Astrocyte (in vitro differentiated cells and primary cell): ENCODE results near the gene TMEM14A. TPM values are rescaled to one million over a fixed set of nuclear protein-coding genes. Genes with fewer than 3 reads are reported as not detected.

ENCODE experiments used
- DNase-seq: peaks from one replicate; pipeline ENCODE4 v3.0.0-alpha.2; 2010; ENCODE audit warnings: low read depth
- FAIRE-seq: peaks from 2 replicates; lab custom pipeline; 2011; peaks lifted over from hg19 to GRCh38; lab: Jason Lieb, UNC
- H2AFZ ChIP-seq: 2 replicates; pipeline ENCODE4 v1.6.0; 2012; ENCODE audit warnings: low read depth, low read length, inconsistent platforms
- H3K27ac ChIP-seq: 2 replicates; pipeline ENCODE4 v1.5.1; 2011; ENCODE audit warnings: low read depth, low read length, inconsistent platforms
- H3K27me3 ChIP-seq: 2 replicates; pipeline ENCODE4 v1.6.0; 2011; ENCODE audit warnings: low read length, inconsistent platforms; ENCODE audit not compliant: insufficient read depth
- H3K36me3 ChIP-seq: 2 replicates; pipeline ENCODE4 v1.5.1; 2011; ENCODE audit warnings: low read length, inconsistent platforms; ENCODE audit not compliant: insufficient read depth
- H3K4me1 ChIP-seq: 2 replicates; pipeline ENCODE4 v1.5.1; 2011; ENCODE audit warnings: low read length, inconsistent platforms; ENCODE audit not compliant: insufficient read depth
- H3K4me2 ChIP-seq: 2 replicates; pipeline ENCODE4 v1.6.0; 2012; ENCODE audit warnings: low read length, inconsistent platforms
- H3K4me3 ChIP-seq: 2 replicates; pipeline ENCODE4 v1.5.1; 2011; ENCODE audit warnings: low read depth, mild to moderate bottlenecking, low read length, inconsistent platforms; ENCODE audit not compliant: insufficient read depth
- H3K79me2 ChIP-seq: 2 replicates; pipeline ENCODE4 v1.6.0; 2012; ENCODE audit warnings: mild to moderate bottlenecking, low read length, inconsistent platforms; ENCODE audit not compliant: insufficient read depth
- H3K9ac ChIP-seq: 2 replicates; pipeline ENCODE4 v1.6.0; 2012; ENCODE audit warnings: mild to moderate bottlenecking, low read length, inconsistent platforms
- H3K9me3 ChIP-seq: 2 replicates; pipeline ENCODE4 v1.5.1; 2012; ENCODE audit warnings: low read depth, mild to moderate bottlenecking, low read length, inconsistent platforms; ENCODE audit not compliant: insufficient read depth
- H4K20me1 ChIP-seq: 2 replicates; pipeline ENCODE4 v1.6.0; 2012; ENCODE audit warnings: low read length, inconsistent platforms; ENCODE audit not compliant: insufficient read depth
- H3K27ac Mint-ChIP-seq: one replicate; pipeline ENCODE4 v1.8.0; 2021; ENCODE audit warnings: mild to moderate bottlenecking, mixed read lengths; ENCODE audit not compliant: unreplicated experiment
- H3K27me3 Mint-ChIP-seq: one replicate; pipeline ENCODE4 v1.8.0; 2021; ENCODE audit warnings: low read depth, mixed read lengths; ENCODE audit not compliant: unreplicated experiment
- H3K36me3 Mint-ChIP-seq: one replicate; pipeline ENCODE4 v1.8.0; 2021; ENCODE audit warnings: low read depth, mixed read lengths; ENCODE audit not compliant: unreplicated experiment
- H3K4me1 Mint-ChIP-seq: one replicate; pipeline ENCODE4 v1.8.0; 2021; ENCODE audit warnings: low read depth, mixed read lengths; ENCODE audit not compliant: unreplicated experiment
- H3K4me3 Mint-ChIP-seq: one replicate; pipeline ENCODE4 v1.8.0; 2021; ENCODE audit warnings: mild to moderate bottlenecking, moderate library complexity, mixed read lengths; ENCODE audit not compliant: unreplicated experiment
- H3K9me3 Mint-ChIP-seq: one replicate; pipeline ENCODE4 v1.8.0; 2021; ENCODE audit warnings: mild to moderate bottlenecking, mixed read lengths; ENCODE audit not compliant: unreplicated experiment
- CTCF ChIP-seq: IDR thresholded peaks from 2 replicates; pipeline ENCODE4 v1.5.1; 2011; ENCODE audit warnings: low read depth, mild to moderate bottlenecking, inconsistent platforms, low read length, moderate library complexity; ENCODE audit not compliant: insufficient read depth
- EZH2 ChIP-seq: IDR thresholded peaks from 2 replicates; pipeline ENCODE4 v1.6.1; 2012; ENCODE audit warnings: mild to moderate bottlenecking, low read length, inconsistent platforms; ENCODE audit not compliant: insufficient read depth
- total RNA-seq: library from RNA; stranded (reverse); gene quantifications from 2 replicates; pipeline ENCODE4 v1.2.1, GENCODE V29; 2021

TMEM14A gene
- total RNA-seq, 1 donor from 2014 or later, result 29.7 TPM

- H3K4me1 Mint-ChIP-seq, result peaks cover 5% of the 10 kb centered on the region
- TF ChIP-seq CTCF (no peak), EZH2 (no peak)
- H3K9me3 Mint-ChIP-seq, result peaks cover 6% of the 10 kb centered on the region
- H2AFZ ChIP-seq, result no peak overlapping the region
- H3K36me3 ChIP-seq, result no peaks in the 10 kb centered on the region
- no peaks in the 10 kb centered on the region for H3K4me1 ChIP-seq
- no peaks in the 10 kb centered on the region for H3K79me2 ChIP-seq
- H3K27ac Mint-ChIP-seq, result no peak overlapping the region
- no peaks in the 10 kb centered on the region for H3K9me3 ChIP-seq
- no peak overlapping the region for H3K9ac ChIP-seq
- H3K27me3 ChIP-seq, result no peaks in the 10 kb centered on the region
- no peaks in the 10 kb centered on the region for H3K36me3 Mint-ChIP-seq
- H4K20me1 ChIP-seq, result no peaks in the 10 kb centered on the region
- H3K4me3 Mint-ChIP-seq, result no peak overlapping the region
- no peak overlapping the region for H3K27ac ChIP-seq
- H3K27me3 Mint-ChIP-seq, result peaks cover 12% of the 10 kb centered on the region
- H3K4me2 ChIP-seq, result no peak overlapping the region
- H3K4me3 ChIP-seq, result no peak overlapping the region
- DNase-seq (no peak), FAIRE-seq (no peak)
Measured at GRCh38 chr6:52733172-52733571, 62.3 kb downstream of the TMEM14A start.

- H3K27ac ChIP-seq, result no peak overlapping the region
- no peak overlapping the region for H3K9ac ChIP-seq
- DNase-seq, result no peak
- FAIRE-seq, result no peak
- H3K4me3 ChIP-seq, result no peak overlapping the region
- H3K9me3 ChIP-seq, result no peaks in the 10 kb centered on the region
- TF ChIP-seq CTCF, result no peak
- TF ChIP-seq EZH2, result no peak
- H3K4me1 Mint-ChIP-seq, result peaks cover 5% of the 10 kb centered on the region
- no peaks in the 10 kb centered on the region for H3K27me3 ChIP-seq
- H3K27ac Mint-ChIP-seq, result no peak overlapping the region
- no peaks in the 10 kb centered on the region for H3K36me3 Mint-ChIP-seq
- no peaks in the 10 kb centered on the region for H4K20me1 ChIP-seq
- no peak overlapping the region for H3K4me2 ChIP-seq
- no peak overlapping the region for H3K4me3 Mint-ChIP-seq
- H3K36me3 ChIP-seq, result no peaks in the 10 kb centered on the region
- no peak overlapping the region for H2AFZ ChIP-seq
- peaks cover 12% of the 10 kb centered on the region for H3K27me3 Mint-ChIP-seq
- no peaks in the 10 kb centered on the region for H3K4me1 ChIP-seq
- peaks cover 6% of the 10 kb centered on the region for H3K9me3 Mint-ChIP-seq
- no peaks in the 10 kb centered on the region for H3K79me2 ChIP-seq
Measured at GRCh38 chr6:52734072-52734471, 63.2 kb downstream of the TMEM14A start.

GRCh38 chr6:52735071-52735470, 64.2 kb downstream of the TMEM14A start:
- no peak overlapping the region for H3K4me3 ChIP-seq
- H3K79me2 ChIP-seq, result no peaks in the 10 kb centered on the region
- no peak overlapping the region for H3K4me2 ChIP-seq
- H3K36me3 ChIP-seq, result no peaks in the 10 kb centered on the region
- no peaks in the 10 kb centered on the region for H3K27me3 ChIP-seq
- no peaks in the 10 kb centered on the region for H4K20me1 ChIP-seq
- FAIRE-seq (no peak), DNase-seq (no peak)
- H3K27ac ChIP-seq, result no peak overlapping the region
- TF ChIP-seq EZH2 (no peak), CTCF (no peak)
- H3K4me3 Mint-ChIP-seq, result no peak overlapping the region
- H3K27me3 Mint-ChIP-seq, result peaks cover 12% of the 10 kb centered on the region
- H2AFZ ChIP-seq, result no peak overlapping the region
- peaks cover 13% of the 10 kb centered on the region for H3K9me3 Mint-ChIP-seq
- H3K9ac ChIP-seq, result no peak overlapping the region
- H3K27ac Mint-ChIP-seq, result no peak overlapping the region
- no peaks in the 10 kb centered on the region for H3K4me1 ChIP-seq
- H3K36me3 Mint-ChIP-seq, result peaks cover 3% of the 10 kb centered on the region
- H3K9me3 ChIP-seq, result no peaks in the 10 kb centered on the region
- peaks cover 2% of the 10 kb centered on the region for H3K4me1 Mint-ChIP-seq
